SK-N-DZ (cell line): ENCODE measurements around the gene PDIA3.
"Not testable (repeated sequence)": the region's sequence is repeated elsewhere in the genome, so short reads cannot be mapped to it uniquely, and the experiment has no call there.

Experiments used
- DNase-seq: peaks from one replicate; pipeline ENCODE4 v3.0.0-alpha.2; 2015; ENCODE audit warnings: low spot score
- small RNA-seq, 2 experiments: library from RNA; depleted of rRNA; stranded (forward); fragments of <200 nt; gene quantifications; one replicate each; pipeline ENCODE3, GENCODE V24; 2014

PDIA3 gene

DNA sequence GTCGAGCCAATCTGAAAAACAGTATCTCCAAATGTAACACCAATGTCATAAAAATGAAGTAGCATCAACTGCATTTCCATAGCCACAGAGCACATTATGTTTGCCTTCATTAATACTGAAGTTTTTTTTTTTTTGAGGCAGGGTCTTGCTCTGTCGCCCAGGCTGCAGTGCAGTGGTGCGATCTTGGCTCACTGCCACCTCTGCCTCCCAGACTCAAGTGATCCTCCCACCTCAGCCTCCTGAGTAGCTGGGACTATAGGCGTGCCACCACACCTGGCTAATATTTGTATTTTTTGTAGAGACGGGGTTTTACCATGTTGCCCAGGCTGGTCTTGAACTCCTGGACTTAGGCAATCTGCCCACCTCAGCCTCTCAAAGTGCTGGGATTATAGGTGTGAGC lies 68.8 kb downstream of the PDIA3 start:
- DNase-seq, result not testable (repeated sequence)

GRCh38 chr15:43821505-43821904 lies 75.3 kb downstream of the PDIA3 start:
- DNase-seq, result no peak

Small RNA genes lying within 50 kb of the gene (small RNA-seq; reads per million reads assigned to genes)
- gene MIR1282 (0 reads per million in 2 experiments), gene RNU6-353P (0 reads per million in 2 experiments), gene RNU6-354P (0 reads per million in 2 experiments)
